Sigmoid colon (tissue), 7 donors: ENCODE results near the gene MBP. TPM values are rescaled to one million over a fixed set of nuclear protein-coding genes. Genes with fewer than 3 reads are reported as not detected.
"Not testable (repeated sequence)": the region's sequence is repeated elsewhere in the genome, so short reads cannot be mapped to it uniquely, and the experiment has no call there.

ENCODE experiments used
- DNase-seq: peaks from one replicate; pipeline ENCODE4 v3.0.0-alpha.2; 2019
- H3K27ac ChIP-seq, 4 donors: fragments of 200-600 bp; sonication (generic); one replicate each; pipeline ENCODE4 v1.5.1; 2016 to 2019; ENCODE audit warnings: mild to moderate bottlenecking in 1 of 4
- H3K27me3 ChIP-seq, 3 donors: fragments of 200-600 bp; sonication (generic); one replicate each; pipeline ENCODE4 v1.5.1; 2019; ENCODE audit warnings: mild to moderate bottlenecking in 1 of 3
- H3K36me3 ChIP-seq, 4 donors: fragments of 200-600 bp; sonication (generic); one replicate each; pipeline ENCODE4 v1.5.1; 2016 to 2019
- H3K4me1 ChIP-seq, 4 donors: fragments of 200-600 bp; sonication (generic); one replicate each; pipeline ENCODE4 v1.5.1; 2017 to 2019
- H3K4me3 ChIP-seq, 4 donors: fragments of 200-600 bp; sonication (generic); one replicate each; pipeline ENCODE4 v1.5.1; 2017 to 2019; ENCODE audit warnings: mild to moderate bottlenecking in 2 of 4, moderate library complexity in 1 of 4
- H3K9me3 ChIP-seq, 4 donors: fragments of 200-600 bp in 3 of 4; sonication (generic) in 3 of 4; one replicate each; pipeline versions ENCODE4 v1.5.1 to v1.6.1; 2013 to 2019
- EP300 ChIP-seq, 4 donors: sonication (generic); formaldehyde crosslinking; IDR thresholded peaks; one replicate each; pipeline ENCODE4 v1.6.1; 2017; ENCODE audit warnings: antibody characterized with exemption in 4 of 4
- POLR2A ChIP-seq, 2 donors: fragments of 450-650 bp; IDR thresholded peaks; one replicate each; pipeline ENCODE4 v1.6.1; 2016; ENCODE audit warnings: antibody characterized with exemption in 2 of 2, mild to moderate bottlenecking in 2 of 2, moderate library complexity in 2 of 2
- POLR2AphosphoS5 ChIP-seq, 4 donors: sonication (generic); formaldehyde crosslinking; IDR thresholded peaks; one replicate each; pipeline ENCODE4 v1.6.1; 2017; ENCODE audit warnings: antibody characterized with exemption in 4 of 4
- WGBS, 2 donors: extraction: QIAGEN DNeasy Blood & Tissue Kit; methylation state at CpG; one replicate each; pipeline ENCODE4 v1.1.7; 2013; 5-methylcytosine and 5-hydroxymethylcytosine counted together
- intact Hi-C: fragments of 100-400 bp; cut with DNase I; formaldehyde crosslinking; loops from one replicate; pipeline ENCODE4 v1.15.1; 2023
- polyA plus RNA-seq, 3 donors: library from polyadenylated mRNA; stranded (reverse); fragments of 200-250 nt; gene quantifications; one replicate each; pipeline ENCODE4 v1.2.3, GENCODE V29; 2013
- total RNA-seq, 4 donors: library from RNA; depleted of rRNA; stranded (reverse); fragments of >200 nt; gene quantifications; one replicate each; pipeline ENCODE4 v1.1.0, GENCODE V29; 2016
- TF ChIP-seq, protein P1 (sequence below), 4 experiments: fragments of 450-650 bp in 3 of 4; fragments of 200-600 bp in 1 of 4; IDR thresholded peaks; one replicate each; pipeline ENCODE4 v1.5.1; 2016 to 2019; ENCODE audit warnings: antibody characterized with exemption in 4 of 4, mild to moderate bottlenecking in 3 of 4, moderate library complexity in 2 of 4
- donor health status: healthy with polysubstance abuse.
- donor health status: Bipolar disorder and iron deficiency.
- donor health status: healthy.

Gene MBP
- total and polyA plus RNA-seq, 7 donors = 18.3 to 30.7 (median 24.0) TPM

DNA sequence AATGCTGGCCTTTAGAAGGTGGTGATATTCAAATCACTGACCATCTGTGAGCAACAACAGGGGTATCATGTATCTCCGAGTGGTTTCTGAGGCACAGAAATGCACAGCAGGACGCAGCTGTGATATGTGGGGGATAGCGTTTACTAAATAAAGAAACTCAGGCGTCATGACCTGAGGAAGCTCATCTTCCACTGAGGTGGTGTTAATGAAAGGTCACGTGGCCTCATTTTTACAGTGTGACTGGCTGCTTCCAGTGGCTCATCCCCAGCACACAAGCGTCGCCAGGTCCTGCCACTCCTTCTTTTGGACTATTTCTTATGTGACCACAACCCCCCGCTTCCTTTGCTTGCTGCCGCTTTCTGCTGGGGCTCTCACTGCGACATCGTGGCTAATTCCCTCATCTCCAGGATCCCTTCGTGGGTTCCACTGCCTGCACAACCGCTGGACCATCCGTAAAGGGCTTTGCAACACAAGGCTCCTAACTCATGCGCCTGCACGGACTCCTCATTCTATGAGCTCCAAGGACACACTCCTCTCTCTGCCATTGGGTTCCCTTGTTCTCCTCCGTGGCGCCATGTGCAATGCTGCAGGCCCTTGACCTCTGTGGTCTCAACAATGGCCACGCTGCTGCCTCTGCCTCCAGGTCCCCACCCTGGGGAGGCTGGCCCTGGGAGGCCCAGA lies 109.3 kb downstream of the MBP start:
- H3K36me3 ChIP-seq = no peaks in the 10 kb centered on the region
- intact Hi-C loops = no loop called here
- DNase-seq = no peak
- no peak overlapping the region for H3K4me3 ChIP-seq
- WGBS, 2 donors = 74 to 79% methylated on average over 19 of the region's 19 CpGs
- no peak overlapping the region for H3K27ac ChIP-seq
- no peak for TF ChIP-seq POLR2A (IDR thresholded peaks at IDR 0.05)
- no peak for TF ChIP-seq POLR2AphosphoS5 (IDR thresholded peaks at IDR 0.05)
- TF ChIP-seq, protein P1, sequence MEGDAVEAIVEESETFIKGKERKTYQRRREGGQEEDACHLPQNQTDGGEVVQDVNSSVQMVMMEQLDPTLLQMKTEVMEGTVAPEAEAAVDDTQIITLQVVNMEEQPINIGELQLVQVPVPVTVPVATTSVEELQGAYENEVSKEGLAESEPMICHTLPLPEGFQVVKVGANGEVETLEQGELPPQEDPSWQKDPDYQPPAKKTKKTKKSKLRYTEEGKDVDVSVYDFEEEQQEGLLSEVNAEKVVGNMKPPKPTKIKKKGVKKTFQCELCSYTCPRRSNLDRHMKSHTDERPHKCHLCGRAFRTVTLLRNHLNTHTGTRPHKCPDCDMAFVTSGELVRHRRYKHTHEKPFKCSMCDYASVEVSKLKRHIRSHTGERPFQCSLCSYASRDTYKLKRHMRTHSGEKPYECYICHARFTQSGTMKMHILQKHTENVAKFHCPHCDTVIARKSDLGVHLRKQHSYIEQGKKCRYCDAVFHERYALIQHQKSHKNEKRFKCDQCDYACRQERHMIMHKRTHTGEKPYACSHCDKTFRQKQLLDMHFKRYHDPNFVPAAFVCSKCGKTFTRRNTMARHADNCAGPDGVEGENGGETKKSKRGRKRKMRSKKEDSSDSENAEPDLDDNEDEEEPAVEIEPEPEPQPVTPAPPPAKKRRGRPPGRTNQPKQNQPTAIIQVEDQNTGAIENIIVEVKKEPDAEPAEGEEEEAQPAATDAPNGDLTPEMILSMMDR (IDR thresholded peaks at IDR 0.05) = no peak
- TF ChIP-seq EP300 (IDR thresholded peaks at IDR 0.05) = no peak
- no peaks in the 10 kb centered on the region for H3K4me1 ChIP-seq
- no peaks in the 10 kb centered on the region for H3K27me3 ChIP-seq
- H3K9me3 ChIP-seq = no peaks in the 10 kb centered on the region

DNA sequence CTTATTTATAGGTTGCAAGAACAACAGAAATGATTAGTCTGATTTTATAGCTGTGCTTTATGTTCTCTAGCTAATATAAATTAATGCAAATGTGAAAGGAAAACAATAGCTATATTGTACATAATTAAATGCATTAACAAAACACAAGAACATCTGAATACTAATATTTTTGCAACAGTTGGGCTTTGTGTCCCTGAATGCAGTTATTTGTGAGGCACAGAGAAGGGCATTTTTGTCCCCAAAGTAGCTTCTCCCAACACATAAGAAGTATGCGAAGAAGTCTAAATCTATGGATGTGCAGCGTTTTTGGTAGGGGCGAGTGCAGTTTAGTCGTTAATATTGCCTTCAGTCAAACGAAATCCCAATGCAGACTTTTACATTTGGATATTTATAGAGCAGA lies 110.0 kb downstream of the MBP start:
- Histone ChIP-seq H3K36me3 (no peaks in the 10 kb centered on the region), H3K9me3 (no peaks in the 10 kb centered on the region), H3K27me3 (no peaks in the 10 kb centered on the region), H3K27ac (no peak overlapping the region), H3K4me1 (no peaks in the 10 kb centered on the region), H3K4me3 (no peak overlapping the region)
- intact Hi-C loops = no loop called here
- TF ChIP-seq POLR2AphosphoS5 (IDR thresholded peaks at IDR 0.05) (no peak), EP300 (IDR thresholded peaks at IDR 0.05) (no peak), POLR2A (IDR thresholded peaks at IDR 0.05) (no peak)
- TF ChIP-seq, protein P1 (IDR thresholded peaks at IDR 0.05) = no peak
- no peak for DNase-seq
- 84 to 87% methylated on average over 5 of the region's 5 CpGs for WGBS, 2 donors

DNA sequence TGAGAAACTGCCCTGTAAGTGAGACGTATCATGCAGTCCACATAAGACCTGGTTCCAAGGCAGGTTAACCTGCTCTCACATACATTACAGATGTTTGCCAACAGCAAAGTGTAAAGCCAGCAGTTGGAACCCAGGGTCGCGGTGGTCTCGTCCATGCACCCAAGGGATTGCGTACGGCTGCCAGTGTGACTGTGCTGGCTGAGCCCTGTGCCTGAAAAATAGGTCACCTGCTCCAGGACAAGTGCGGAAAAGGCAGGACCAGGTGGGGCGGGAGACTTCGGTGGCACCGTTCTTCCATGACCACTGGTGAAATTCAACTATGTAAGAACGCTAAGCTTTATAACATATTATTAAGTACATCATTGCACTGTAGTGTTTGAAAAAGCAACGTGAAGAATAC lies 110.5 kb downstream of the MBP start:
- H3K4me3 ChIP-seq = no peak overlapping the region
- no peaks in the 10 kb centered on the region for H3K4me1 ChIP-seq
- WGBS, 2 donors = 93 to 98% methylated on average over 12 of the region's 12 CpGs
- H3K27me3 ChIP-seq = no peaks in the 10 kb centered on the region
- no peaks in the 10 kb centered on the region for H3K36me3 ChIP-seq
- no peaks in the 10 kb centered on the region for H3K9me3 ChIP-seq
- intact Hi-C loops = no loop called here
- TF ChIP-seq POLR2A (IDR thresholded peaks at IDR 0.05) = no peak
- TF ChIP-seq EP300 (IDR thresholded peaks at IDR 0.05) = no peak
- TF ChIP-seq POLR2AphosphoS5 (IDR thresholded peaks at IDR 0.05) = no peak
- TF ChIP-seq, protein P1 (IDR thresholded peaks at IDR 0.05) = no peak
- no peak for DNase-seq
- no peak overlapping the region for H3K27ac ChIP-seq

DNA sequence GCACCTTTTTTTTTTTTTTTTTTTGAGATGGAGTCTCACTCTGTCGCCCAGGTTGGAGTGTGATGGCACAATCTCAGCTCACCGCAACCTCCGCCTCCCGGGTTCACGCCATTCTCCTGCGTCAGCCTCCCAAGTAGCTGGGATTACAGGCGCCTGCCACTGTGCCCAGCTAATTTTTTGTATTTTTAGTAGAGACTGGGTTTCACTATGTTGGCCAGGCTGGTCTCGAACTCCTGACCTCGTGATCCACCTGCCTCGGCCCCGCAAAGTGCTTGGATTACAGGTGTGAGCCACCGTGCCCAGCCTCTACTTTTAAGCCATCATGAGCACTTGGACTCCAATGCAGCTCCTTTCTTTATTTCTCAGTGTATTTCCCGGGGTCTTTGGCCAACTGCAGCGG lies 111.1 kb downstream of the MBP start:
- H3K27me3 ChIP-seq, H3K4me3 ChIP-seq, H3K27ac ChIP-seq, H3K9me3 ChIP-seq, H3K36me3 ChIP-seq, H3K4me1 ChIP-seq, intact Hi-C loops, DNase-seq: not testable (repeated sequence)
- 90 to 95% methylated on average over 14 of the region's 14 CpGs for WGBS, 2 donors

DNA sequence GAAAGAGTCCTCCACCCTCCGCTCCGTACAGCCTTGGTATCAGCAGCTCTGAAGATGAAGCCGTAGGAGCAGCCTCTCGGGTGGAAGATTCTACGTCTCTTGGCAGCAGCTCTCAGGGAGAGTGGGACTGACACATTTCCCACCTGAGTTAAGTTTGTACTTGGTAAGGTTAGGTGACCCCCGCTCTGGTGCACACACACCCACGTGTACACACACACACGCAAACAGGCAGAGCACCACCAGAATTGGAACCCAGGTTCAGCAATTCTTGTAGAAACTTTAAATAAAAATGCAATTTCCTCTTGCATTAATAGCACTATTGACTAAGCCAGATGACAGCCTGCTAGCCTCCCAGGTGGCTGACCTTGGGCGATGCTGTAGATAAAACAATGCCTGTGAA lies 111.5 kb downstream of the MBP start:
- 95 to 97% methylated on average over 9 of the region's 9 CpGs for WGBS, 2 donors
- TF ChIP-seq, protein P1 (IDR thresholded peaks at IDR 0.05) = no peak
- TF ChIP-seq POLR2A (IDR thresholded peaks at IDR 0.05) (no peak), EP300 (IDR thresholded peaks at IDR 0.05) (no peak), POLR2AphosphoS5 (IDR thresholded peaks at IDR 0.05) (no peak)
- Histone ChIP-seq H3K4me1 (no peaks in the 10 kb centered on the region), H3K27me3 (no peaks in the 10 kb centered on the region), H3K4me3 (no peak overlapping the region), H3K9me3 (no peaks in the 10 kb centered on the region), H3K27ac (no peak overlapping the region), H3K36me3 (peaks cover 0 to 8% (median 0%) of the 10 kb centered on the region in 4 donors)
- DNase-seq = no peak
- intact Hi-C loops = no loop called here
